ENCODE results near the gene KCNE1.
"Not testable (repeated sequence)": the region's sequence is repeated elsewhere in the genome, so short reads cannot be mapped to it uniquely, and the experiment has no call there.

Gene KCNE1

DNA sequence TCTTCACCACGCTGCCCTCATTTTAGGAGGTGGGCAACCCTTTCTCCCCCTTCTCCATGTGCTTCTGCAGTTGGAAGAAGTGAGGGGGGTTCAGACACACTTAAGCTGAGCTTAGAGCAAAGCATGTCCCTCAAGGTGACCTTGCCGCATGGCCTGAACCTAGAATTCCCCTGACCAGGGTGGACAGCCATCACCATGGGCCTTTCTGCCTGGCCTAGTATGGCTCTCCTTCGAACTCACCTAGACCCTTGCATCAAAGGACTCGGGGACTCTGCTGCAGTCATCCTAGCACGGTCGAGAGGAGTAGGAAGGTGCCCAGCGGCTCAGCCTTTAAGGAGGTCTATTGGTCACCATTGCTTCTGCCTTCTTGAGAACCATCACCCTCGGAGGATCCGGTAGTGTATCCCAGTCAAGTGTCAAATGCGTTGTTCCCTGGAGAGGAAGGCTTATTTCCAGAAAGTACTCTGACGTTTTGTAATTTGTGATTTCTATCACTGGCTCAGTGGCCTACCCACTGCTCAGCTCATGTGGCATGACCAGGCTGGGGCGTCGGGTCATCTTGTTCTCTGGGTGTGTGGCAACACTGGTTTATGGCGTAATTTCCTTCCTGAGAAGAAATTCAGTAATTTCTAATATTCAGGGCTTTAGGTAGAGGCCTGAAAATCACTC is at the start of gene KCNE1:
TSS of gene KCNE1 (minus strand) at position 424 of the 669 bp plus-strand sequence. CDS start 62,576 bp downstream, outside the sequence.
- DNase-seq (ENCODE audit: low spot score): no peak

DNA sequence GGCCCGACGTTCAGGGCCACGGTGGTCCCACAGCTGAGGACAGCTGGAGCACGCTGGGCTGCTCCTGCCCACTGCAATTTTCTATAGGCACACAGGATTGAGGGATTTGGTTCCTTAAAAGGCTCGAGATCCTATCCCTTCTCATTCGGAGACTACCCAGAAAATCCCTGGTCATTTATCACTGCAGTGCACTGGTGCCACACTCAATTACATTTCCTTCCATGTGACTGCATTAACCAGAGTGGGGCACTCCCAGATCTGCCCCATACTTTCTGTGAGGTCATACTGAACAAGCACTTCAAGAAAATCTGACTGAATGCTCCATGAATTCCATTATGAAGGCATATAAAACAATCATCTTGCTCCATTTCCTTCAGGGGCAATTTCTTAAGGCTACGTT is 49.8 kb upstream of the KCNE1 start:
- no peak for DNase-seq (ENCODE audit: low spot score)

DNA sequence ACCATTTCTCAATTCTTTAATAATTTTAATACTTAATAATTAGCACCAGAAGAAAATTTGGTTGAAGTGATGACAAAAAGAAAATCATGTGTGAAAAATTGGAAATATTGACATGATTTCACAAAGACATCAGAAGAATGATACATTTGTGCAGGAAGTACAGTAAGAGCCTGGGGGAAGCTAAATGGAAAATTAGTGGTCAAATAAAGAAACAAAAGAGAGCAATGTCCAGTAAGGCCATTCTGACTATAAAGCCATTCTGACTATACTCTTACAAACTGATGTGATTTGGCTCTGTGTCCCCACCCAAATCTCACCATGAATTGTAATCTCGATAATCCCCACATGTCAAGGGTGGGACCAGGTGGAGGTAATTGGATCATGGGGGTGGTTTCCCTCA is 48.6 kb upstream of the KCNE1 start:
- no peak for DNase-seq (ENCODE audit: low spot score)

DNA sequence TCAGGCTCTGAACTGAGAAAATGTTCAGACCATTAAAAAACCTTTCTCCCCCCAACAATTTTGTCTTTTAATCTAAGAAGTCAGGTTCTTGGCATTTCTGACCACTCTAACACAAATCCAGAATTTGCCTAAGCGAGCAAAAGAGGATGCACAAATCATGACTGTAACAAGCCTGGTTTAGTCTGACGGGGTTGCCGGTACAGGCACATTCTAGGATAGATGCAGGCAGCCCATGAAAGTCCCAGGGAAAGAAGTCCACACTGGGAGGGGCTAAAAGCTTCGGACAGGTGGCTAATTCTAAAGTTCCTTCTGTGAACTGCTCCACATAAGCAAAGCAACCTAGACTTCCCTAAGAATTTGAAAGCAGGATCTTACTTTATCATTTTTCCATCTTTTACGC is 48.0 kb upstream of the KCNE1 start:
- no peak for DNase-seq (ENCODE audit: low spot score)

DNA sequence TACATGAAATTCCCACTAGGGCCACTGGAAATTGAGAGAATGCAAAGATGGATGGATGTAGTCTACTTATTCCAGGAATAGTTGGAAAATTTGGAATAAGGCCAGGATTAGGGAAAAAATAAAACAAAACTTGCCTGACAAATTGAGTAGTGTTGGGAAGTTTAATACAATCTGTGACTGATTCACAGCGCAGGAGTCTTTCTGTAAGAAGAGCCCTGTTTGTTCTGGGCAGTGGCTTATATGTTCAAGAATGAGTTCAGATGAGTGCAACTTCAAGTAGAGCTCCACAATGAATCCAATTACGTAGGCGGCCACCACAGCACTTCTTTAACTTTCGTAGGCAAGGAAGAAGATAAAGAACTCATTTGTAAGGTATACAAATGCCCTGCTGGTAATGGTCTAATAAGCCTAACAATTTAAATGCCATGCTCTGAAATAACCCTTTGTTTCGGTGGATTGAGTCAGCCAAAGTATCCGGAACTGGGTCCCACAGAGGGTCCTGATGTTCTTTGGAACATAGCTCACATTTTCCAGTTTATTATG is 47.1 kb upstream of the KCNE1 start:
- DNase-seq (ENCODE audit: low spot score): no peak

DNA sequence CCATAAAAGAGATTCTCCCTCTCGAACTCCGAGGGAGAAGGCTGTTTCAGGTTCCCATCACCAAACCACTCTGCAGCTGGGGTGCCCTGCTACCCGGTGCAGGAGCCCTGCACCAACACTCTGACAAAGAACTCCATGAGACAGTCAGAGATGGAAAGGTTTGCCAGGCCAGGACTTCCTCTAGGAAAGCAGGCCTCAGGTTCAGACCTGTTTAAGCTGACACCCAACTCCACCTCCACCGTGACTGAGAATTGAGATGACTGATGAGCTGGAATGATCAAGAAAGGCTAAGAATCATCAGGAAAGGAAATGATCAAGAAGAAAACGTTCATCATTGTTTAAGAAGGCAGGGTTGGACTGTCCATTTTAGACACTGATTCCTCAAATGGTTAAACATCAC is 46.2 kb upstream of the KCNE1 start:
- no peak for DNase-seq (ENCODE audit: low spot score)

DNA sequence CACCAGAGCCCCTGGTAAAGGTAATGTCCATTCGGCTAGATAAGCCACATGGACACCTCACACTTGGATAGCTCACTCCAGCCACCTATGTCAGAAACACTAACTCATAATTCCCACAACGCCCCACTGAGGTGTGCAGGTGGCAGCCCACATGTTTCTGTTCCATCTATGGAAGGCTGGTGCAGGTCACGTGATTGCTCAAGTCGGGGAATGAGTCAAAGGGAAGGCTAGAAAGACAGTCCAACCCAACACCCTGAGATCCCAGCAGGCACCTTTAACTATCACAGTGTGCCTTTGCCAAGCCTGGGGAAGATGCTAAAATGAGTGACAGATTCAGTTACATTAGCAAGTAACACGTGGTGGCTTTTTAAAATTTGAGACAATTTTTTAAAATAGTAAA is 45.3 kb upstream of the KCNE1 start:
- no peak for DNase-seq (ENCODE audit: low spot score)

DNA sequence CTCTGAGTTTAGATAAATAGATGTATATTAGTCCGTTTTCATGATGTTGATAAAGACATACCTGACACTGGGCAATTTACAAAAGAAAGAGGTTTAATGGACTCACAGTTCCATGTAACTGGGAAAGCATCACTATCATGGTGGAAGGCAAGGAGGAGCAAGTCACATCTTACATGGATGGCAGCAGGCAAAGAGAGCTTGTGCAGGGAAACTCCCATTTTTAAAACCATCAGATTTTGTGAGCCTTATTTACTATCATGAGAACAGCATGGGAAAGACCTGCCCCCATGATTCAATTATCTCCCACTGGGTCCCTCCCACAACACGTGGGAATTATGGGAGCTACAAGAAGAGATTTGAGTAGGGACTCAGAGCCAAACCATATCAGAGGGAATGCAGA is 42.7 kb upstream of the KCNE1 start:
- not testable (repeated sequence) for DNase-seq (ENCODE audit: low spot score)

DNA sequence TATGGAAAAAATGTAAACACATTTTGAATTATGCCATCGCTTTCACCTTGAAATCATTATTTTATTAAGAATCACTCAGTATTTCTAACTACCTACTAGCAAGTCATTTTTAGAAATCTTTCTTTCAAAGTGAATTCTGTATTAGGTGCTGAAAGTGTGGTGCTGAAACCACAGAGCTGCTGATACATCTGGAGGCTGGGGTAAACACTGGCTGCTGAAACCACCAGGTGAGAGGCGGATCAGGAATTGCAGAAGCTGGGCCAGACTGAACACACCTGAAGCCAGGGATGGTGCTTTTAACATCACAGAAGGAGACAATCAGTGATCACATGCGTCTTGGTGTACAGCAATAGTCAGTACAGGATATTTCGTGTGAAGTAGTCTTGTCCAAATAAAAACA is 42.2 kb upstream of the KCNE1 start:
- DNase-seq (ENCODE audit: low spot score): no peak

DNA sequence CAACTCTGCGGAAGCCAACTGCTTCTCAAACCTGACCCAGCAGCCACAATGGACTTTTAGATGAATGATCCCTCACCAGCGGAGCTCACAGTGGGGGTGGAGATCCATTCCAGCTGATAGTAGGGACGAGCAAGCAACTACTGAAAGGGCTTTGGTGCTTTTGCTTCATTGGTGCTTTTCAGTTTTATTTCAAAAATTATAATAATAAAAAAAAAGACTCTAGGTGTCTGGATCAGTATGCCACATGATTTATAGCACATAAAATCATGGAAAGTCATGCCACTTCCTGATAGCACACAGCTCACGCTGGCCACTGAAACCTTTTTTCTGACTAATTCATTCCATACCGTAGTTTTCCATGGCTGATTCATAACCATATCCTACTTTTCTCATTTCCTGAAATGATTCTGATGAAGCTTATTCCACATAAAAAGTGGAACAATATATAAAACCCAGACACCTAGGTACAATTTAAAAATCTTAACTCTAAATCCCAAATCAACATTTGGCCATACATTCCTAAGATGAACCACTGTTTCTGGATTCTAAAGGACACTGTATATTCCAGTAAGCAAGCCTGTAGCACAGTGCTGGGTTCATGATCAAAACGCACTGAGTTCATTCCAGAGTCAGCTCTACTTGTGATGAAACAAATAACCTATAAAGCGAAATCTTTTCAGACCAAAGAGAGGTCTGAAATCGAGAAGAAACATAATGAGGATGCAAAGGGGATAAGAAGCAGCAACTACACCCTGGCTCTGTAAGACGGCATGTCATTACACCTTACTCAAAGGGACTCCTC is 41.3 kb upstream of the KCNE1 start:
- DNase-seq (ENCODE audit: low spot score): peak; percentile 40

DNA sequence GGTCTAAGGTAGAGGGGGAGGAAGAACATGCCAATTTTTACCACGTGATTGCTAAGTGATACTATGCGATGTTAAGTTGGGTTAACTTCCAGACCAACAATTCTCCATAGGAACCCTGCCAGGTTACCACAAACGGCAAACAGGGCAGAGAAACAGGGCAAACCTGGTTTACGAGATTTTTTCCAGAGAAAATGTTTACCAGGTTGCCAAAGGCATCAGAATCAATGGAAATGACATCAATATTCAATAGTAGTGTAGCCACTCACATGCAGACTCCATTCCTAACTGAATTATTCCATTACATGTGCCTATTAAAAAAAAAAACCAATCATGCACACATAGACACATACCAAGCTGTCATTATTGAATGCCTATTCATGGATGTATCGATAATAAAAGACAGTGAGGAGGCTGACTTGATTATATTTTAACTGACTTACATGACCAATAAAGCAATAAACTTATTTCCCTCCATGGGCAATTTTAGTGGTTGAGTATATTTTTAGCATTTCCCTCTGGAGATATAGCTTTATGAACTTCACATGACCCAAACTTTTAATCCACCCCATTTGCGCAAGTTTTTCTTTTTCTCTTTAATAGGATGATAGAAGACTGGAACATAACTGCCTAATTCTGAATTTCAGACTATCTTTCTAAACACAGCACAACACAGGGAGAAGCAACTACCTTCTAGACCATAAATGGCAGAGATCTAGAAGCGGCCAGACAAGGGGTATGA is 40.5 kb upstream of the KCNE1 start:
- DNase-seq (ENCODE audit: low spot score): no peak

DNA sequence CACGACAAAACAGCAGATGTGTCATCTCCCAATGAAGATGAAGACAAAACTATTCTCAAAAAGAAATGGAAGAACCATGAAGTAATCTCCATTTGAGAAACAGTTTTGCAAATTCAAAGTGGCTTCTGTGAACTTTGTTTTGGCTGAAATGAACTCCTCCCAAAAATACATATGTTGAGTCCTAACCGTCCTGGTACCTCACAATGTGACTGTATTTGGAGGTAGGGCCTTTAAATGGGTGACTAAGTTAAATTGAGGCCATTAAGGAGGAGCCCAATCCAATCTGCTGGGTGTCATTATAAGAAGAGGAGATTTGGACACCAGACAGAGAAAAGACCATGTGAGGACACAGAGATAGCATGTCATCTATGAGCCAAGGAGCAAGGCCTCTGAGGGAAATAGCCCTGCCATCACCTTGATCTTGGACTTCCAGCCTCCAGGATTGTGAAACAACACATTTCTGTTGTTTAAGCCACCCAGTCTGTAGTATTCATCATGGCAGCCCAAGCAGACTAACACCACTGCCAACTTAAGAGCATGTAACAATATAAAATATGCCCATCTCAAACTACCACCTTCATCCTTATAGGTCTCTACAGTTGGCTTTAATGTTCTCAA is 38.3 kb upstream of the KCNE1 start:
- no peak for DNase-seq (ENCODE audit: low spot score)

DNA sequence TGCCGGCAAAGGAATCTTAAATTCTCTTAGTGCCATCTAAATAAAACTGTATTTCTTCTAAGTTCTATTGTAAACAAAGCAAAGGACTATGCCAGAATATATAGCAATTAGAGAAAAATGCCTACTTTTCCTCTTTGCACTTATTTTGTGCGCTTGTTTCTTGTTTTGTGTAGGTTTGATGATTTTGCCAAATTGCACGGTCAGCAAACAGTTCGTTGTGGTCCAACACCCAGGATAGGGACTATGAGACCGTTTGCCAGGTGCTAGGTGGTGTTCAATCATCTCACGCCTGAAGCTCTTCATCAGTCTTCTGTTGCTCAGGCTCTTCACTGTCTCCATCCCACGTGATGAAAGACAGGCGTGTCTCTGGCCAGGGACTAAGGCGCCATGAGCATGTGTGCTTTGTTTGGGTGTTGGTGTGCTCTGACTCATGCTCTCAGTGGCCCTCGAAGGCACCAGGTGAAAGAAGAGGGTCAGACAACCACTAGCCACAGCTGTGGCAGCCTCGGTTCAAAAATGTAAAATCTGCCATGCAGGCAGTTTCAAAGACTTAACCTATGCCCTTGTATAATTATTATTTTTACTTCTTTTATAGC is 36.9 kb upstream of the KCNE1 start:
- no peak for DNase-seq (ENCODE audit: low spot score)

DNA sequence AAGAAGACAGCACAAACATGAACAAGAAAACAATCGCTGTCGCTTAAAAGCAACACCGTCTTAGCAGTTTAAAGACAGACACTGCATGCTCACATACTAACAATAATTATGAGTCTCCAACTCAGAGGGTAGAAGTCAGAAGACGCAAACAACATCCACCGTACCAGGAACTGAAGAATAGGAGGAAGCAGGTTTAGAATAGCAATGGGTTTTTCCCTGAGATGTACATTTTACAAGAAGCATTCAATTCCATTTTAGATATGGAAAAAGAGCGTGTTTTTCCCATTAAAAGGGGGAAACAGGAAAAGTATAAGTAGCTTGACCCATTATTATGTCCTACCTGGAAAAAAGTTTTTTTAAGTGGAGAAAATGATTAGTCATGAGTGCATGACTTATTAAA is 34.5 kb upstream of the KCNE1 start:
- no peak for DNase-seq (ENCODE audit: low spot score)

DNA sequence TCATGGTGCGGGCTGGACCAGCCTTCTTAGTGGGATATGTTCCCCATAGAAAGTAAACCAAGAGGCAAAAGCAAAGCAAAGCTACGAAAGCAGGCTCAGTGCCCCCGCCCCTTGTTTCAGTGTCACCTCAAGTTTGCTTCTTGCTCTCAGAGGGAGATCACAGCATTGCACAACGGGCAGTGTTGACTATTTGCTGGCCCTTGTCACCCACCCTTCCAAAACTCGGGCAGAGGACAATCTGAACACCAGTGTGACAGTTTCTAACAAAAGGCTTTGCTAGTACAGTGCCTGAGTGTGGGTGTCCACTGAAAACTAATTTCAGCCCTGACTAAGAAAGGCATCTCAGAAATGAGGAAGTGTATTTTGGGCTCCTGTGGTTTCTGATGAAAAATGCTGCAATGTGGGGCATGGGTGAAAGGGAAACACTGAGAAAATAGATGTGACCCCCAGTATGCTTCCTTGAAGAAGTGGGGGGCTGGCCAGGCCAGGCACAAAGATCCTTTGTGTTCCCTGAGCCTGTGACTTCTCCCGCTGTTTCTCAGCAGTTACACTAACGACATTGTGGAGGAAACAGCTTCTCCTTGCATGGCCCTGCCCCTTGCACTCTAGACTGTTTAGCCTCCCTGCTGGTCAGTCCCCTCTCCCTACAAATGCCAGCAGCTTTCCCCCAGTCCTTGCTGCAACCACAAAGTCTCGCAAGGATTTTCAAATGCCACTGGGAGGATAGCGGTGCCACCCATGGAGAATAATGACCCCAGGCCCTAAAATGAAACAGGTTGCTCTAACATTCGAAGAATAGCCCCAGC is 33.3 kb upstream of the KCNE1 start:
- peak; percentile 76 for DNase-seq (ENCODE audit: low spot score)

DNA sequence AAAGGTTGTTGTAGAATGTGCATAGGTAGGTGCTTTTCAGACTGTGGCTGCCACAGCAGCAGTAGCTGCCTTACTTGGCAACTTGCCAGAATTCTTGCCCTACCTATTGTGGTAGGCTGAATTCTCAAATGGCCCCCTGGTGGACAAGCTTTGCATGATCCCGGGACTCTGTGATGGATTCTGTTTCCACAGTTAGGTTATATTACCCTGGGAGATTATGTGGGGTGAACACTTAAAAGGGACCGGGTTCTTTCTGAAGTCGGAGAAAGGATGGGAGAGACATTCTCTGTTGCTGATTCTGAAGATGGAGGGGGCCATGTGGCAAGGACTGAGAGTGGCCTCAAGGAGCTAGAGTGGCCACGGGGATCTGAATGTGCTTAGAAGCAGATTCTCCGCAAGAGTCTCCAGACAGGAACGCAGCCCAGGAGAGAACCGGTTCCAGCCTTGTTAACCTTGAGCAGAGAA is 32.1 kb upstream of the KCNE1 start:
- DNase-seq (ENCODE audit: low spot score): peak; percentile 56

DNA sequence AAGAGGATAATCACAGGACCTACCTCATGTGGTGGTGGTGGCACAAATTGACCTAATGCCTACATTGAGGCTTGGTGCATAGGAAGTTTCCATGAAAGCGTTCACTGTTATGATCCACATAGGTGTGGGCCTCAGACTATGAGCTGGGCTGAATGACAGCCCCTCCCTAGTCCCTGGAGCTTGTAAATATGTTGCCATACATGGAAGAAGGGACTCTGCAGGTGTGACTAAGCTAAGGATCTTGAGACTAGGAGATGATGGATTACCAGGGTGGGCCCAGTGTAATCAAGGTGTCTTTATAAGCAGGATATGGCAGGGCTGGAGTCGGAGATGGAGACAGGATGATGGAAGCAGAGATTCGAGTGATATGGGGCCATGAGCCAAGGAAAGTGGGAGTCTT is 31.0 kb upstream of the KCNE1 start:
- no peak for DNase-seq (ENCODE audit: low spot score)

DNA sequence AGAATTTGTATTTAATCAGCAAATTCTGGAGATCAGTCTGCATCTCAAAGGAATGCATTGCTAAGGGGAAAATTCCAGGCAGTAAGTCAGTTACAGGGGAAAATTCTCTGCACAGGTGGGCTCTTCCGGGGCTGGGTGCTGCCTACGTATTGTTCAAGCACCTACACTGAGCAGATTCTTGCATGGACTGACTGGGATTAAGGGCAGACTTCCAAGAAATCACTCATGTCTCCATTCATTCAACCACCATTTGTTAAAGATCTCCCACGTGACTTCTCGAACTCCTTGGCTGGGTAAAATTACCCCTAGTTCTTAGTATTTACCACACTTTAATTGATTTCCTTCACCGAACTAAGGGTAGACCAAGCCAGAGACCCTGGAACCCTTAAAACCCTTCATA is 28.2 kb upstream of the KCNE1 start:
- DNase-seq (ENCODE audit: low spot score): no peak

DNA sequence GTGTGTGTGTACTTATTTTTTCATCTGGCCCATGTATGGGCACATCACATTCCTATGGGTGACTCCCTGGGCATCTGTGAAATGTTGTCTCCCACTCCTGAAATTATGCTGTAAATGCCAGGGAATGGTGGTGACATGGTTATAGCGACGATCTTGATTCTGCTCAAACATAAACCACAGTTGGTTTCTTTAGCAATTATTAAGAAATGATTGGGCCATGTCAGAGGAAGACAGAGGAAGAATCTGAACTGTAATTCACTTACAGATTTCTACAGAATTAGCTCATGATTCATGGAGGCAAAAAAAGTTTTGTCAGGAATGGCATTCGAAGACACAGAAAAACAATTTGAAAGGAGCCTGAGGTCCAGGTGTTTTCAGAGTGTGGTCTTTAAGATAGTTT is 25.8 kb upstream of the KCNE1 start:
- no peak for DNase-seq (ENCODE audit: low spot score)

DNA sequence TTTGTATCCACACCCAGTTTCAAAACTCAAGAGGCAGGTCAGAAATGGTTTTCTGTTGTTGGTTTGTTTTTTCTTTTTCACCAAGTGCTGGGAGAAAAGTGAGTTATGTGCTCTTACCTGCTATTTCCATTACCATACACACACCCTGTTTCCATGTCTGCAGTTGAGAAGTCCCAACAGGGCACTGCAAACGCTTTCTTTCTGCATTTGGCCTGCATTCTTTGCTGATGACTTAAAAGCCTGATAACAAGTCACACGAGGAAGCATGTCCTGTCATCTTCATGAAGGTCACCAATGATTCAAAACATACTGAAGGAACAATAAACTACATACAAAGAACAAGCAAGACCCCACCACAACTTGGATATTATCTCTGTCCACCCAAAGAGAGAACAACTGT is 24.8 kb upstream of the KCNE1 start:
- DNase-seq (ENCODE audit: low spot score): no peak

DNA sequence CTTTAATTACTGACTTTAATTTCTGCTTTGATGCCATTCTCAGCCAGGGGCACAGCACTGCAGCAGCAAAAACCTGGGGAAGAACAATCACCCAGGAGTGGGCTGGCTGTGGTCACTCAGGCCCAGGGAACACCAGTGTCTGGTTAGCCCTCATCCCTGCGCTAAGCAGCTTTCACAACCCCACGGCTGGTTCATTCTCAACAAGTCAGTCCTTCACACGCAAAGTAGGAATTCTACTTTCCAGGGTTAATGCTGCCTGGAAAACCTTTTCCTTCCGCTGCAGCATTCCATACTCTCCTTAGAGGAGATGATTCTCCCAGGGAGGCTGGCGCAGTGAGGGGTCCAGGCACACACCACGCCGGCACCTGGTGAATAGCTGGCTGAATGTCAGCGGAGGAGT is 24.3 kb upstream of the KCNE1 start:
- DNase-seq (ENCODE audit: low spot score): no peak
